Neural progenitor cell (in vitro differentiated cells): ENCODE results near the gene ZNF385C.
"Not testable (repeated sequence)": the region's sequence is repeated elsewhere in the genome, so short reads cannot be mapped to it uniquely, and the experiment has no call there.

Experiments
- EZH2 ChIP-seq: fragments of 200-600 bp; sonication (generic); IDR thresholded peaks from 2 replicates; pipeline ENCODE4 v1.6.1; 2017; ENCODE audit warnings: antibody characterized with exemption, mild to moderate bottlenecking, moderate library complexity
- TF ChIP-seq, protein P1 (sequence below): fragments of 200-600 bp; sonication (generic); IDR thresholded peaks from 2 replicates; pipeline ENCODE4 v1.5.1; 2017; ENCODE audit warnings: antibody characterized with exemption, mild to moderate bottlenecking

DNA sequence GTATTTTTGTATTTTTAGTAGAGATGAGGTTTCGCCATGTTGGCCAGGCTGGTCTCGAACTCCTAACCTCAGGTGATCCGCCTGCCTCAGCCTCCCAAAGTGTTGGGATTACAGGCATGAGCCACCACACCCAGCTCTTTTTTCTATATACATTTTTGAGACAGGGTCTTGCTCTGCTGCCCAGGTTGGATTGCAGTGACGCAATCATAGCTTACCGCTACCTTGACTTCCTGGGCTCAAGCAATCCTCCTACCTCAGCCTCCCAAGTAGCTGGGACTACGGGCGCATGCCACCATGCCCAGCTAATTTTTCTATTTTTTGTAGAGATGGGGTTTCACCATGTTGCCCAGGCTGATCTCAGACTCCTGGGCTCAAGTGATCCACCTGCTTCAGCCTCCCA, 42.4 kb upstream of the ZNF385C start:
- TF ChIP-seq, protein P1, sequence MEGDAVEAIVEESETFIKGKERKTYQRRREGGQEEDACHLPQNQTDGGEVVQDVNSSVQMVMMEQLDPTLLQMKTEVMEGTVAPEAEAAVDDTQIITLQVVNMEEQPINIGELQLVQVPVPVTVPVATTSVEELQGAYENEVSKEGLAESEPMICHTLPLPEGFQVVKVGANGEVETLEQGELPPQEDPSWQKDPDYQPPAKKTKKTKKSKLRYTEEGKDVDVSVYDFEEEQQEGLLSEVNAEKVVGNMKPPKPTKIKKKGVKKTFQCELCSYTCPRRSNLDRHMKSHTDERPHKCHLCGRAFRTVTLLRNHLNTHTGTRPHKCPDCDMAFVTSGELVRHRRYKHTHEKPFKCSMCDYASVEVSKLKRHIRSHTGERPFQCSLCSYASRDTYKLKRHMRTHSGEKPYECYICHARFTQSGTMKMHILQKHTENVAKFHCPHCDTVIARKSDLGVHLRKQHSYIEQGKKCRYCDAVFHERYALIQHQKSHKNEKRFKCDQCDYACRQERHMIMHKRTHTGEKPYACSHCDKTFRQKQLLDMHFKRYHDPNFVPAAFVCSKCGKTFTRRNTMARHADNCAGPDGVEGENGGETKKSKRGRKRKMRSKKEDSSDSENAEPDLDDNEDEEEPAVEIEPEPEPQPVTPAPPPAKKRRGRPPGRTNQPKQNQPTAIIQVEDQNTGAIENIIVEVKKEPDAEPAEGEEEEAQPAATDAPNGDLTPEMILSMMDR, result not testable (repeated sequence)
- TF ChIP-seq EZH2, result not testable (repeated sequence)
